ENCODE data around the gene NONO.
"Not testable (repeated sequence)": the region's sequence is repeated elsewhere in the genome, so short reads cannot be mapped to it uniquely, and the experiment has no call there.

NONO gene

GRCh38 chrX:71283403-71284143 is at the start of gene NONO:
Gene NONO (plus strand): TSS chrX:71283635. CDS start chrX:71290638, 7,003 bp downstream.
- DNase-seq (ENCODE audit: low read depth in 2 of 2): peak; percentile 50 to 75

DNA sequence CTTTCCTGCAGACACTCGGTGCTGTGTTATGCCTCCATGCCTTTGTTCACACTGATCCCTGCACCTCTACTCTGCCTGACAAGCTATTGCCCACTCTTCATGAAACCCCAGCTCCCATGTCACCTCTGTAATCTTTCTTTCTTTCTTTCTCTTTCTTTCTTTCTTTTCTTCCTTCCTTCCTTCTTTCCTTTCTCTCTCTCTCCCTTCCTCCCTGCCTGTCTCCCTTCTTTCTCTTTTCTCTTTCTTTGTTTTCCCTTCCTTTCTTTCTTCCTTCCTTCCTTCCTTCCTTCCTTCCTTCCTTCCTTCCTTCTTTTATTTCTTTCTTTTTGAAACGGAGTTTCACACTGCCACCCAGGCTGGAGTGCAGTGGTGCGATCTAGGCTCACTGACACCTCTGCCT is 48.0 kb upstream of the NONO start:
- no peak for DNase-seq (ENCODE audit: low read depth in 2 of 2)

DNA sequence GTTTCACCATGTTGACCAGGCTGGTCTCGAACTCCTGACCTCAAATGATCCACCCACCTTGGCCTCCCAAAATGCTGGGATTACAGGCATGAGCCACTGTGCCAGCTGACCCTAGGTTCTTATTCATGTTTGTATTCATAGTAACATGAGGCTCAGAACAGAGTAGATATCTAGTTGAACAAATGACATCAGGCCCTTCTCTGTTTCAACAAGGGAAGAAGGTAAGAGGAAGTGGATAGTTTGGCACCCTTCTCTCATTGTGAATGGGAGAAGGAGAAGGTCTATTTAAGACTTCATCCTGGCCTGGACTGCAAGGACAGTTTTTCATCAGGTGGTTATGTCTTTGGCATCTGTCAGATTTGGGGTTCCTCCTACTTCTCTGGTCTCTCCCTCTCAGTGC is 46.6 kb upstream of the NONO start:
- no peak for DNase-seq (ENCODE audit: low read depth in 2 of 2)

GRCh38 chrX:71239781-71240180 is 43.7 kb upstream of the NONO start:
- DNase-seq (ENCODE audit: low read depth in 2 of 2): no peak

DNA sequence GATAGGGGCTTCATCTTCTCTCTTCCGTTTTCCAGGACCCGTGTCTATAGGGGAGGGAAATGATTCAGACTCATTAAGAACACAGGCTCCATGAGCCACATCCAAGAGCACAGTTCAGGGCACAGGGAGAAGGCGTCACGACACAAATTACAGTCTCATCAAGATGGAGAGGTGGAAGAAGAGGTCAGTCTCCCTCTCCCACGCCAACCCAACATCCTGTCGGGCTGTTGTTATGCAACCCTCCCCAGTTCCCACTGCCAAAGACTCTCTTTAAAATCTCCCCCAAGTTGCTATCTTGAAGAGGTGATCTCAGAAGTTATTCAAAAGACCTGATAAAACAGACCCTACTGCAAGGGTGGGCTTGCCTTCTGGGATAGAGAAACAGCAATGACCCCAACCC is 42.1 kb upstream of the NONO start:
- no peak for DNase-seq (ENCODE audit: low read depth in 2 of 2)

DNA sequence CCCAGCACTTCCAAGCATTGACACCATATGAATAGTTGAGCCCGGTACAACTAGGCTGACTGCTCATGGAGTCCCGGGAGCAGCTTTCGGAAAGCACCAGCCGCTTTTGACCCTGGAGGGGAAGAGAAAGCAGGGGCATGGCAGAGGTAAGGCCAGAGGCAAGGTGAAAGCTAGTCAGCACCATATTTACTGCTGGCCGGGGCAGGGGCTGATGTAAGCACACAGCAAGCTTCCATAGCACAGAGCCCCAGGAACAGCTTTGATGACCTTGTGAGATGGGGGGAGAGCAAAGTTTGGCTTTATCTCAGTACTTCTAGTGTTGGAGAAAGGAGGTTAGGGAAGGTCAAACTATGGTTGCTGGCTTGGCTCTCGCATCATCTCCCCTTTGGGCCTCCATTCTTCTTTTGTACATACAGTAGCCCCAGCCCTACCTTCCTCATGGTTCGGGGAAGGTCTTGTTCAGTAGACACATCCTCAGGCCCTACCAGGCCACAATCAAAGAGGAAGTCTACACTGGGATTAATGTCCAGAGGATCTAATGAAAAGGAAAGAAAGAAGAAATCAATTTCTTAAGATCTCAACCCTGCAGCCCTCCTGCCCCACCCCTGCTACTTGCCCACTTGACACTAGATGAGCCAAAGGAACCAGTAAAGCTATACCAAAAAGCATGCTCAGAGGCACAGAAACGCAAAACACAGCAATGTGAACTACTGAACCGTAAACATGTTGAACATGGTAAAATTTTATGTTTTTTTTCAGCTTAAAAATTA is 38.9 kb upstream of the NONO start:
- no peak for DNase-seq (ENCODE audit: low read depth in 2 of 2)

DNA sequence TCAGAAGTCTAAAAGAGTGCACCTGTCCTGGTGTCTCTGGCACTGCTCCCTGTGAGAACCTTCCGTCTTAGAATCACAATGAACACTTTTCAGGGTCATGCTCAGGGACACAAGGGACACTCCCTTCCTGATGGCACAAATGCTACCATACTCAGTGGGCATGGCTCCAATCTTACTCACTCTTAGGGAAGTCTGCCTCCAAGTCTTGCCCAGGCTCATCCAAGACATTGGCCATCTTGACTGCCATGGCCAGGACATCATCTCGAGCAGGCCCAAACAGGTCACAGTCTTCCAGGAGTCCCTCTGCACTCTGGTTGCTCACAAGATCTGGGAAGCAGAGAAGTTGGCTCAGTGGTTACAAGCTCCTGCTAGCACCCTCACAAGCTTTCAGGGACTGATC is 38.3 kb upstream of the NONO start:
- no peak for DNase-seq (ENCODE audit: low read depth in 2 of 2)

DNA sequence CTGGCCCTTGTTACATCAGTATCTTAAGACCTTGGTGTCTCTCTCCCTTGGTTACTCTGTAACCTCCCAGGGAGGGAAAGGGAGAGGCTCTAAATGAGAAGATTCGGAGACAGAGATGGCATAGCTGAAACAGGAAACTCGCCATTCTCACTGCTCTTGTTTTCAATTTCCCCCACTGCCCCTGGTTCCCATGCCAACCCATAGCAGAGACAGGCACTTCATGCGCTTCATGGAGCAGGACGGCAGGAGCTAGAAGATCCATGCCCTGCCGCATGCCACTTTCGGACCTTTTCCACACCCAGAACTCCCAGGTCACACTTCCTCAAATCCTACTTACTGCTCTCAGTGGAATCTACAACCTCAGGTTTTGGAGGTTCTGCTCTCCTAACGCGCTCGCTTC is 32.6 kb upstream of the NONO start:
- no peak for DNase-seq (ENCODE audit: low read depth in 2 of 2)

GRCh38 chrX:71251466-71251973 is 31.9 kb upstream of the NONO start:
- DNase-seq (ENCODE audit: low read depth in 2 of 2): no peak

DNA sequence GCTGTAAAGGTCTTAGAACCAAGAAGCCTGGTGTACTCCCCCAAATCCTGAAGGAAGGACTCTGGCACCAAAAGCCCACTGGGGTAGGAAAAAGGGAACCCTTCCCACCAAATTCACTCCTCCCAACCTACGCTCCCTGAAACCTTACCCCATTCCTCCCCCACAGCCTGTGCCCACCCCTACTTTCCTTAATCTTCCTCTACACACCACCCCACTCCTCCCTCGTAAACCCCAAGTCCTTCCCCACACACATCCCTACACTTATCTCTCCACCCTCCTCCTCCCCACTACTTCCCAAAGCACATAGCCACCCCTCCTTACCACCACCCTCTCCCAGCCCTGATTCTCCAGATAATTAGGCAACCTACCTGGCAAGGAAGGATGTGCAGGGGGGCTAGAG is 31.2 kb upstream of the NONO start:
- DNase-seq (ENCODE audit: low read depth in 2 of 2): no peak

GRCh38 chrX:71253253-71254091 is 30.0 kb upstream of the NONO start:
- no peak for DNase-seq (ENCODE audit: low read depth in 2 of 2)

DNA sequence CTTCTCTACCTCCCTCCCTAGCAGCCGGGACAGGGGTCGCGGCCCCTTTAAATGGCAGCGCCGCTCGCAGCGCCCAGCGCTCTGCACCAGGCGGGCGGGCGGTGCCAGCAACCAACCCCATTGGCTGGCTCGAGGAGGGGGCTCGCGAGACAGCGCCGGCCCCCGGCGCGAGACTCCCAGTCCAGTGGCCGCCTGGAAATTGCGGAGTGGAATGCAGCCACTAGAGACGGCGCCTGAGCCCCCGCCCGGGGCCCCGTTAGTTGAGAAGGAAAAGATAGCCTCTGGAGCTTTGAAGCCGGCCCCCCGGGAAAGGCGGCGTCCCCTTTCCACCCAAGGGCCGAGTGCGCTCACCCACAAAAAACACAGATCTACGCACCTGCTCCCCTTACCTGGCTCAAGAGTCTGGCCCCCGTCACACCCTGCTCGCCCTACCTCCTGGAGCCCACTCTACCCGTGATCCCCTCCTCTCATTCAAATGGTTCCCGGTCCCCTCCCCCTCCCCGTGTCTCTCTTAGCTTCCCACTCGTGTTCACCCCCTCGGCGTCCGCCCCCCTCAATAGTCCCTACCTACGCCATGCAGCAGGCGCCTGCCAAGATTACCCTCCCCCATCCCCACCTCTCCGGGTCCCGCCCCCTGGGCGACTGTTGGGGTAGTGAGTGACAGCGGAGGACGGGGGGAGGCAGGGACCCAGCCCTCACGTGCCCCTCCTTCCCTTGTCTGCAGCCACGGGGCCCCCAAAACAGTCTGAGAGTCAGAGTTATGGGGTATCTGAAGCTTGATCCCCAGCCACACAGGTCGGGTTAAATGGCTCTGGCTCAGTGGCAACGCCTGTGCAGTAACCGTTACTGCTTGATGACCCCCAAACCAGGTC is 29.1 kb upstream of the NONO start, which contains the start of gene ZMYM3:
TSS of gene ZMYM3 (minus strand) at position 49 of the 872 bp plus-strand sequence. CDS start 885 bp downstream, outside the sequence.
- peak; percentile 48 to 60 for DNase-seq (ENCODE audit: low read depth in 2 of 2)

- no peak for DNase-seq (ENCODE audit: low read depth in 2 of 2)
Observed at GRCh38 chrX:71256051-71256450, 27.4 kb upstream of the NONO start.

- DNase-seq (ENCODE audit: low read depth in 2 of 2): no peak
Observed at GRCh38 chrX:71256856-71257255, 26.6 kb upstream of the NONO start.

DNA sequence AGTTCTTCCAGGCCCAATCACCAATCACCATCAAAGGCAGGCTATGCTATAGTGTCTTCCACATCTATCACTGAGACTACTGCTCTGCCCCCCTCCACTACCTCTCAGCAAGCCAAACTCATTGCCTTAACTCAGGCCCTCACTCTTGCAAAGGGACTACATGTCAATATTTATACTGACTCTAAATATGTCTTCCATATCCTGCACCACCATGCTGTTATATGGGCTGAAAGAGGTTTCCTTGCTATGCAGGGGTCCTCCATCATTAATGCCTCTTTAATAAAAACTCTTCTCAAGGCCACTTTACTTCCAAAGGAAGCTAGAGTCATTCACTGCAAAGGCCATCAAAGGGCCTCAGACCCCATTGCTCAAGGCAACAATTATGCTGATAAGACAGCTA is 14.8 kb upstream of the NONO start:
- DNase-seq (ENCODE audit: low read depth in 2 of 2): not testable (repeated sequence)

DNA sequence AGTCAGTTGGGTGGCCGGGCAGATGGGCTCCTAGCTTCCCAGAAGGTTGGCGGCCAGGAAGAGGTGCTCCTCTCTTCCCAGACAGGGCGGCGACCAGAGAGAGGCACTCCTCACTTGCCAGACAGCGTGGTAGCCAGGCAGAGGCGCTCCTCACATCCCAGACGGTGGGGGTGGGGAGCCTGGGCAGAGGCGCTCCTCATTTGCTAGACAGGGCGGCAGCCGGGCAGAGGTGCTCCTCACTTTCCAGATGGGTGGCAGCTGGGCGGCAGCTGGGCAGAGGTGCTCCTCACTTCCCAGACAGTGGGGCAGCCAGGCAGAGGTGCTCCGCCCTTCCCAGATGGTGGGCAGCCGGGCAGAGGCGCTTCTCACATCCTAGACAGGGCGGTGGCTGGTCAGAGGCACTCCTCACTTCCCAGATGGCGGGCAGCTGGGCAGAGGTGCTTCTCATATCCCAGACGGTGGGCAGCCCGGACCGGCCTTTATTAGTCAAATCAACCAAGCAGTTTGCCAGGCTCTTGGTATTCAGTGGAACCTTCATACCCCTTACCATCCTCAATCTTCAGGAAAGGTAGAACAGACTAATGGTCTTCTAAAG is 13.5 kb upstream of the NONO start:
- DNase-seq (ENCODE audit: low read depth in 2 of 2): no peak

GRCh38 chrX:71272313-71272712 is 11.1 kb upstream of the NONO start:
- DNase-seq (ENCODE audit: low read depth in 2 of 2): not testable (repeated sequence)

DNA sequence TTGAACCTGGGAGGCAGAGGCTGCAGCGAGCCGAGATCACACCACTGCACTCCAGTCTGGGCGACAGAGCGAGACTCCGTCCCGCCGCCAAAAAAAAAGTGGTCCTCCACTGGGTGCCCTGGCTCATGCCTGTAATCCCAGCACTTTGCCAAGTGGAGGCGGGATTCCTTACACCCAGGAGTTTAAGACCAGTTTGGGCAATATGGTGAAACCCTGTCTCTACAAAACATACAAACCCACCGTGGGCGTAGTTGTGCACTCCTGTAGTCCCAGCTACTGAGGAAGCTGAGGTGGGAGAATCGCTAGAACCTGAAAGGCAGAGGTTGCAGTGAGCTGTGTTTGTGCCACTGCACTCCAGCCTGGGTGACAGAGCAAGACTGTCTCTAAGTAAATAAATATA is 2.1 kb upstream of the NONO start:
- DNase-seq (ENCODE audit: low read depth in 2 of 2): not testable (repeated sequence)

GRCh38 chrX:71282514-71283402 is 677 bp upstream of the NONO start:
- DNase-seq (ENCODE audit: low read depth in 2 of 2): peak in 1 of 2 donors; percentile 19

DNA sequence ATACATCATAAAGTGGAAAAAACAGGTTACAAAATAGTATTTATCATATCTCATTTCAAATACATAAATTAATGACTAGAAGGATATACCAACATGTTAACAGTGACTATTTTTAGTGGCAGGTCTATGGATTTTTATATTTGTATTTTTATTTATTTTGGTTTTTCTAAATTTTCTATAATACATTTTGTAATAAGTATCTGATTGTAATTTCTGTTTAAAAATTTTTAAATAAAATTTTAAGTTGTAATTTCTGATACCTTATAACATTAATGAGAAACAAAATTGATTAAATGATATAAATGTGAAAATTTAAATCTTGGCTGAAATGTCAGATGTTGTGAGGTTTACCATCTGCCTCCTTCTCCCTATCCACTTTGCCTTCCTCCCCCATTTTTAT is 2.5 kb downstream of the NONO start:
- no peak for DNase-seq (ENCODE audit: low read depth in 2 of 2)
